K562 (cell line): Measurements from ENCODE around the gene ZDHHC17. TPM values are rescaled to one million over a fixed set of nuclear protein-coding genes. Genes with fewer than 3 reads are reported as not detected.

ENCODE experiments used
- BCLAF1 ChIP-seq, 2 experiments: fragments of 450-650 bp in 1 of 2; IDR thresholded peaks; 2 replicates each; pipeline ENCODE4 v1.6.1; 2011 to 2017; ENCODE audit warnings: low read depth in 2 of 2, antibody characterized with exemption in 1 of 2, borderline replicate concordance in 1 of 2, low read length in 1 of 2, mild to moderate bottlenecking in 1 of 2, mixed read lengths in 1 of 2; ENCODE audit not compliant: control insufficient read depth in 1 of 2
- CREM ChIP-seq: IDR thresholded peaks from 2 replicates; pipeline ENCODE4 v1.6.1; 2014; ENCODE audit warnings: antibody characterized with exemption, low read depth
- DEAF1 ChIP-seq: fragments of 450-650 bp; formaldehyde crosslinking; IDR thresholded peaks from 2 replicates; pipeline ENCODE4 v1.4.0; 2020; ENCODE audit warnings: mild to moderate bottlenecking, moderate library complexity
- EP300 ChIP-seq: IDR thresholded peaks from 2 replicates; pipeline ENCODE4 v1.6.1; 2012; ENCODE audit warnings: low read length, improper control_type of control experiment
- ESRRB ChIP-seq: fragments of 250-450 bp; sonication (Bioruptor Pico); IDR thresholded peaks from 2 replicates; pipeline ENCODE4 v1.5.0; 2020; ENCODE audit warnings: mild to moderate bottlenecking, moderate library complexity, borderline replicate concordance
- FOSL1 ChIP-seq: fragments of 200-800 bp; sonication (Bioruptor generic); conservative IDR thresholded peaks from 2 replicates; pipeline ENCODE4 v1.6.1; 2016; ENCODE audit warnings: missing genetic modification characterization, missing compliant biosample characterization
- GATAD2B ChIP-seq: fragments of 450-650 bp; IDR thresholded peaks from 2 replicates; pipeline ENCODE4 v1.6.1; 2017; ENCODE audit warnings: mild to moderate bottlenecking, borderline replicate concordance
- GTF2E2 ChIP-seq: fragments of 200-800 bp; sonication (Bioruptor generic); IDR thresholded peaks from 2 replicates; pipeline ENCODE4 v1.6.1; 2016; ENCODE audit warnings: missing genetic modification characterization, missing compliant biosample characterization
- ILF3 ChIP-seq: fragments of 450-650 bp; IDR thresholded peaks from 2 replicates; pipeline ENCODE4 v1.6.1; 2018; ENCODE audit warnings: antibody characterized with exemption, mild to moderate bottlenecking, moderate library complexity, borderline replicate concordance
- ILK ChIP-seq: fragments of 450-650 bp; IDR thresholded peaks from 2 replicates; pipeline ENCODE4 v1.6.1; 2016; ENCODE audit warnings: missing genetic modification characterization, low read depth, mild to moderate bottlenecking, missing compliant biosample characterization, moderate library complexity, borderline replicate concordance
- KLF1 ChIP-seq: fragments of 450-650 bp; IDR thresholded peaks from 2 replicates; pipeline ENCODE4 v1.6.1; 2016; ENCODE audit warnings: missing genetic modification characterization, missing compliant biosample characterization
- MAFF ChIP-seq: IDR thresholded peaks from 2 replicates; pipeline ENCODE4 v1.6.1; 2012; ENCODE audit warnings: low read length, improper control_type of control experiment
- MAX ChIP-seq: sonication (generic); formaldehyde crosslinking; IDR thresholded peaks from 2 replicates; pipeline ENCODE4 v1.9.0; 2022; ENCODE audit warnings: mild to moderate bottlenecking, missing genetic modification reagents
- MEIS2 ChIP-seq: fragments of 450-650 bp; IDR thresholded peaks from 2 replicates; pipeline ENCODE4 v1.6.1; 2014; ENCODE audit warnings: mild to moderate bottlenecking; ENCODE audit not compliant: partially characterized antibody
- POLR2B ChIP-seq: fragments of 450-650 bp; IDR thresholded peaks from 2 replicates; pipeline ENCODE4 v1.6.1; 2018; ENCODE audit warnings: low read depth; ENCODE audit not compliant: partially characterized antibody
- RBM34 ChIP-seq: fragments of 200-400 bp; formaldehyde crosslinking; IDR thresholded peaks from 2 replicates; pipeline ENCODE4 v1.6.1; 2018; ENCODE audit warnings: low read length, borderline replicate concordance; ENCODE audit not compliant: insufficient read depth
- RFX7 ChIP-seq: fragments of 250-450 bp; sonication (Bioruptor Pico); IDR thresholded peaks from 2 replicates; pipeline ENCODE4 v1.5.1; 2021; ENCODE audit warnings: mild to moderate bottlenecking
- SP1 ChIP-seq: sonication (generic); formaldehyde crosslinking; IDR thresholded peaks from 2 replicates; pipeline ENCODE4 v1.8.1; 2022; ENCODE audit warnings: mild to moderate bottlenecking, missing genetic modification reagents
- TCF7L2 ChIP-seq: fragments of 150-350 bp; IDR thresholded peaks from 2 replicates; pipeline ENCODE4 v1.6.1; 2016; ENCODE audit warnings: low read depth, mild to moderate bottlenecking, low read length, moderate library complexity
- XRCC3 ChIP-seq: fragments of 450-650 bp; IDR thresholded peaks from 2 replicates; pipeline ENCODE4 v1.6.1; 2017; ENCODE audit warnings: mild to moderate bottlenecking, moderate library complexity
- ZNF586 ChIP-seq: fragments of 450-650 bp; formaldehyde crosslinking; conservative IDR thresholded peaks from 2 replicates; pipeline ENCODE4 v1.4.0; 2020; ENCODE audit warnings: mild to moderate bottlenecking, moderate library complexity
- polyA plus RNA-seq, 8 experiments: library from polyadenylated mRNA; depleted of rRNA in 4 of 8; stranded (reverse) in 5 of 8; unstranded in 3 of 8; fragments of >200 nt; fragmentation: Nextera tagmentation in 2 of 8; fragmentation: Illumina TruSeq in 1 of 8; extraction: Ambion mirVana in 2 of 8; extraction: Trizol in 1 of 8; gene quantifications; 2 replicates each; pipeline versions ENCODE4 v1.2.1 to v1.2.3, GENCODE V29; 2011 to 2014; ENCODE audit warnings: inconsistent platforms in 1 of 8, missing spikeins in 1 of 8
- total RNA-seq, 7 experiments: library from RNA; depleted of rRNA in 6 of 7; stranded (reverse); fragments of >200 nt in 6 of 7; fragmentation: Illumina TruSeq in 2 of 7; extraction: Trizol in 2 of 7; gene quantifications; 2 replicates each; pipeline versions ENCODE4 v1.2.1 to v1.2.3, GENCODE V29; 2011 to 2021; ENCODE audit warnings: low replicate concordance in 1 of 7
- TF ChIP-seq, protein P1 (sequence below): sonication (generic); formaldehyde crosslinking; IDR thresholded peaks from 2 replicates; pipeline ENCODE4 v1.8.1; 2023; ENCODE audit warnings: mild to moderate bottlenecking, missing genetic modification reagents
- TF ChIP-seq, protein P2 (sequence below): fragments of 200-800 bp; sonication (Bioruptor generic); IDR thresholded peaks from 2 replicates; pipeline ENCODE4 v1.6.1; 2017; ENCODE audit warnings: missing genetic modification characterization, missing compliant biosample characterization

Gene ZDHHC17
- total and polyA plus RNA-seq, 9 of the 15 experiments (the other 6 are each of a cell fraction or from before 2014, with no cell fraction given), result 6.7 to 66.0 (median 27.5) TPM

- TF ChIP-seq, protein P1, sequence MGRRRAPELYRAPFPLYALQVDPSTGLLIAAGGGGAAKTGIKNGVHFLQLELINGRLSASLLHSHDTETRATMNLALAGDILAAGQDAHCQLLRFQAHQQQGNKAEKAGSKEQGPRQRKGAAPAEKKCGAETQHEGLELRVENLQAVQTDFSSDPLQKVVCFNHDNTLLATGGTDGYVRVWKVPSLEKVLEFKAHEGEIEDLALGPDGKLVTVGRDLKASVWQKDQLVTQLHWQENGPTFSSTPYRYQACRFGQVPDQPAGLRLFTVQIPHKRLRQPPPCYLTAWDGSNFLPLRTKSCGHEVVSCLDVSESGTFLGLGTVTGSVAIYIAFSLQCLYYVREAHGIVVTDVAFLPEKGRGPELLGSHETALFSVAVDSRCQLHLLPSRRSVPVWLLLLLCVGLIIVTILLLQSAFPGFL, result no peak
- no peak for TF ChIP-seq GTF2E2
- TF ChIP-seq ILF3, result no peak
- no peak for TF ChIP-seq POLR2B
- no peak for TF ChIP-seq GATAD2B
- TF ChIP-seq BCLAF1 (IDR thresholded peaks at IDR 0.05; ENCODE audit: borderline replicate concordance in 1 of 2, control insufficient read depth in 1 of 2, low read depth in 2 of 2, low read length in 1 of 2), result no peak
- no peak for TF ChIP-seq ILK (tag)
- no peak for TF ChIP-seq ZNF586
- no peak for TF ChIP-seq RFX7
- TF ChIP-seq TCF7L2, result no peak
- TF ChIP-seq CREM, result 0 out of 2 replicates have a peak, but pooled peaks have one; percentile 4
- no peak for TF ChIP-seq DEAF1 (CRISPR knock-in tag)
- TF ChIP-seq FOSL1 (tag), result no peak
- TF ChIP-seq SP1 (CRISPR knock-in tag), result no peak
- TF ChIP-seq RBM34, result no peak
- no peak for TF ChIP-seq MAX (CRISPR knock-in tag)
- TF ChIP-seq, protein P2, sequence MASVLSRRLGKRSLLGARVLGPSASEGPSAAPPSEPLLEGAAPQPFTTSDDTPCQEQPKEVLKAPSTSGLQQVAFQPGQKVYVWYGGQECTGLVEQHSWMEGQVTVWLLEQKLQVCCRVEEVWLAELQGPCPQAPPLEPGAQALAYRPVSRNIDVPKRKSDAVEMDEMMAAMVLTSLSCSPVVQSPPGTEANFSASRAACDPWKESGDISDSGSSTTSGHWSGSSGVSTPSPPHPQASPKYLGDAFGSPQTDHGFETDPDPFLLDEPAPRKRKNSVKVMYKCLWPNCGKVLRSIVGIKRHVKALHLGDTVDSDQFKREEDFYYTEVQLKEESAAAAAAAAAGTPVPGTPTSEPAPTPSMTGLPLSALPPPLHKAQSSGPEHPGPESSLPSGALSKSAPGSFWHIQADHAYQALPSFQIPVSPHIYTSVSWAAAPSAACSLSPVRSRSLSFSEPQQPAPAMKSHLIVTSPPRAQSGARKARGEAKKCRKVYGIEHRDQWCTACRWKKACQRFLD (CRISPR knock-in tag), result no peak
- TF ChIP-seq KLF1 (tag), result no peak
- peak; percentile 82; the same call in 1 of the 2 replicates for TF ChIP-seq MAFF
- no peak for TF ChIP-seq XRCC3
- TF ChIP-seq MEIS2, result no peak
- TF ChIP-seq EP300, result peak; percentile 67; the same call in 1 of the 2 replicates
- no peak for TF ChIP-seq ESRRB (CRISPR knock-in tag)
Measured at GRCh38 chr12:76781321-76781720, 17.4 kb downstream of the ZDHHC17 start (continued).
